Measurements from ENCODE around the gene KRTAP1-1.
"Not testable (repeated sequence)": the region's sequence is repeated elsewhere in the genome, so short reads cannot be mapped to it uniquely, and the experiment has no call there.

Gene KRTAP1-1

DNA sequence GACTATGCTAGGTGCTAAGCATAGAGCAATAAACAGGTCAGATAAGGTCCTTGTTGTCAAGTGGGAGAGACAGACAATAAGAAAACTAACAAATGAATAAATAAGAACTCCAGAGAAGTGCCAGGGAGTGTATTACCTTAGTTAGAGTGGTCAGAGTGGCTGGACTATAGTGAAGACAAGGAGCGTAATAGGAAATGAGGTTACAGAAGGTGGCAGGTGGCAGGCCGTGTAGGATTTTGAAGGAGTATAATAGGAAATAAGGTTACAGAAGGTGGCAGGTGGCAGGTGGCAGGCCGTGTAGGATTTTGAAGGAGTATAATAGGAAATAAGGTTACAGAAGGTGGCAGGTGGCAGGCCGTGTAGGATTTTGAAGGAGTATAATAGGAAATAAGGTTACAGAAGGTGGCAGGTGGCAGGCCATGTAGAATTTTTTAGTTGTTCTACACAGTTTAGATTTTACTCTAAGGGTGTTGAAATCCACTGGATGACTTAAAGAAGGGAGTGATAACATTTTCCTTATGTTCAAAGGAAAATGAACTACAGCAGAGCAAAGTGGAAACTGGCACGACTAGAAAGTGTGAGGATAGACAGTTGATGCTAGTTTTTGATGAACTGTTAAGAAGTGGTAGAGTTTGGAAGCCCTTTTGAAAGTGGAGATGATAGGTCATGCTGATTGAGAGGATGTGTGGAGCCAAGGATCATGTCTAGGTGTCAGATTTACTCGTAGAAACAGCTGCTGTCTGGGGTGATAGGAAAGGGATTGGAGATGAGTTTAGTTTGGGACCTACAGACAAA is 28.7 kb downstream of the KRTAP1-1 start:
- DNase-seq (ENCODE audit: low read depth): no peak

DNA sequence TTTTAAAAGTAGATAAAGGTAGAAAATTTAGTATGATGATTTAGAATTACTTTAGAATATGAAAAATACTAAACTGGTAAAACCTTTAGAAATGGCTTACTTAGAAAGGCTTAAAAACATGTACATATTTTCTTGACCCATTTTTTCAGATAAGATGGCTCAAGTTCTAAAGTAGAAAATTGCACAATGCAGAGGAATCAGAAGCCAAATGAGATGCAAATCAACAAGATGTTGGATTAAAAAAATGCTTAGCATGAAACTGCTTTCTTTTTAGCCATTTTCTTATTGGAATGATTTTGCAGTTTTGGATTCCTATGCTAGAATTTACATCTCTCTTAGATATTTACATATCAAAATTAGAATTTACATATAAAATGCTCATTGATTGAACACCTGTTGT is 30.8 kb downstream of the KRTAP1-1 start:
- no peak for DNase-seq (ENCODE audit: low read depth)

DNA sequence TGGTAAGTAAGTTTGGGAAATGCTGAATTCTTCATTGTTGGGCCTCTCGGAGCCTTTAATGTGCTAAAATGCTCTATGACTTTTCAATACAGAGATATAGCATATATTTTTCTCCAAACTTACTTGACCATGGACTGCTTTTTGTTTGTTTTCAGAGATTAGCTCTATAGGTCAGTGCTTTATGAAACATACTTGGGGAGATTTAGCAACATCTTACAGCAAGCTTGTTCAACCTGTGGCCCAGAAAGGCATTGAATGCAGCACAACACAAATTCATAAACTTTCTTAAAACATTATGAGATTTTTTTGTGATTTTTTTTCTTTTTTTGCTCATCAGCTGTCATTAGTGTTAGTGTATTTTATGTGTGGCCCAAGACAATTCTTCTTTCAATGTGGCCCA is 31.3 kb downstream of the KRTAP1-1 start:
- no peak for DNase-seq (ENCODE audit: low read depth)

- no peak for DNase-seq (ENCODE audit: low read depth)
Observed at GRCh38 chr17:41009301-41009760, 31.9 kb downstream of the KRTAP1-1 start.

GRCh38 chr17:41008811-41009210 is 32.4 kb downstream of the KRTAP1-1 start, which contains the start of gene KRTAP3-1:
Gene KRTAP3-1 (minus strand): TSS chr17:41009128. CDS start chr17:41009074, 54 bp downstream.
- DNase-seq (ENCODE audit: low read depth): no peak

DNA sequence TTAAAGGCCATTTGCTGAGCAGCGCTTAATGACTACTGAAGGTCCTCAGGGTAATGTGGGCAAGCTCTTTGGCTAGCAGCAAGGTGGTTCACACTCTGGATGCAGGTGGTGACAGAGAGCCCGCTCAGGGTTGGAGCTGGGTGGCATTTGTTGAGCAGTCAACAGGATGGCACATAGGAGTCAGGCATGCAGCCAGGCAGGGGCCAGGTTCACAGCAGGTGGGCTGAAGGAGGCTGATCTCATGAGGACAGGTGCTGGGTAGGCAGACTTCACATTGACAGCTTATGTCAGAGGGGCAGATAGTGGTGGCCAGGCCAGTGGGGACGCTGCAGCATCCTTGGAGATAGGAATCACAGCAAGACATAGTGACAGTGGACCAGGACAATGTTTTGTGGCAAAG is 36.9 kb downstream of the KRTAP1-1 start:
- no peak for DNase-seq (ENCODE audit: low read depth)

- DNase-seq (ENCODE audit: low read depth): no peak
Observed at GRCh38 chr17:41003926-41004325, 37.3 kb downstream of the KRTAP1-1 start.

DNA sequence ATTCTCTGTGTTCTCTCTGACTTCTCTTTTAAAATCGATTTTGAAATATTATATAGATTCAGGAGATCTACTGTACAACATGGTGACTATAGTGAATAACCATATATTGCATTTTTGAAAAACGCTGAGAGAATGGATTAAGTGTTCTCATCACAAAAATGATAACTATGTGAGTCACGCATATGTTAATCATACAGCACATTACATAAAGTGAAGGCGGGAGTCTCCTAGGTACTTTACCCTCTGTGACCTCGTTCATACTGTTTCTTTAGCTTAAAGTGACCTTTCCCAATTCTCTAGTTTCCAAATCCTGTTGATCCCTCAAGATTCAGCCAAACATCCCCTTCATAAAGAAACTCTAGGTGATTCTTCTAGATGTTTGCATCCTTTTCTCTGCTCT is 38.4 kb downstream of the KRTAP1-1 start:
- no peak for DNase-seq (ENCODE audit: low read depth)

DNA sequence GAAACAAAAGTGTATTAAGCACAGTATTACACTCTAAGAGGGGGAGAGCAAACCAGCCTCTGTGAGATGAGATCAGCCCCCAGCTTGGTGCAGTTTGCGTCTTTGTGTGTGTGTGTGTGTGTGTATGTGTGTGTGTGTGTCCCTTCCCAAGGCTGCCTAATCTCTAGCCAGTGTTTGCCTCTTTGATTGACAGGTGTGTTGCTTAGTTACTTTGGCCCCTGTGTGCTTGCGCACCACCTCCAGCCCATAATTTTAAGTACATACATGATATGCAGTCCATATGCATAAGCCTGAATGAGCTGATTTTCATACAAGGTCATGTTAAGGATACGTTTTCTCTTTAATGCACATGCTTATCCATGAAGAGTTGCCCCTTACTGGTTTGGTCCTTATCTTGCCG is 39.5 kb downstream of the KRTAP1-1 start:
- no peak for DNase-seq (ENCODE audit: low read depth)

- not testable (repeated sequence) for DNase-seq (ENCODE audit: low read depth)
Observed at GRCh38 chr17:40999563-40999962, 41.7 kb downstream of the KRTAP1-1 start, which contains the start of gene KRTAP3-2. Gene KRTAP3-2 (minus strand): TSS chr17:40999906. CDS start chr17:40999853, 53 bp downstream.

DNA sequence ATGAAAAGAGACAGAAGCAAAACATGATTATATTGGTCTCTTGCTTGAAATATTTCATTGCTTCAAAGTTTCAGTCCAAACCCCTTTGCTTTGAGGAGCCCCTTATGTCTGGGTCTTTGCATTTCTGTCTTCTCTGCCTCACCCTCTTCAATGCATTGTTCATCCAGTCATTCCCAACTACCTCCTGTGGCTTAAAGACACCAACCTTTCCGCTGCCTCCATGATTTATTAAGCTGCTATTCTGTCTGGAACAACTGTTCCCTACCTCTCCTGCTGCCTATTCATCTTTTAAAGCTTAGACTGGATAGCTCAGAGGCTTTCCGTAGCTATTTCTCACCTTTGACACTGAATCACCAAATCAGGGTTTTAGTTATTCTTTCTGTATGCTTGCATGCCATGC is 43.9 kb downstream of the KRTAP1-1 start:
- DNase-seq (ENCODE audit: low read depth): no peak

GRCh38 chr17:40996829-40997228 is 44.4 kb downstream of the KRTAP1-1 start:
- DNase-seq (ENCODE audit: low read depth): no peak

- no peak for DNase-seq (ENCODE audit: low read depth)
Observed at GRCh38 chr17:40995116-40995515, 46.1 kb downstream of the KRTAP1-1 start.

- no peak for DNase-seq (ENCODE audit: low read depth)
Observed at GRCh38 chr17:40993839-40994238, 47.4 kb downstream of the KRTAP1-1 start, which contains the start of gene KRTAP3-3. Gene KRTAP3-3 (minus strand): TSS chr17:40994164. CDS start chr17:40994097, 67 bp downstream.

DNA sequence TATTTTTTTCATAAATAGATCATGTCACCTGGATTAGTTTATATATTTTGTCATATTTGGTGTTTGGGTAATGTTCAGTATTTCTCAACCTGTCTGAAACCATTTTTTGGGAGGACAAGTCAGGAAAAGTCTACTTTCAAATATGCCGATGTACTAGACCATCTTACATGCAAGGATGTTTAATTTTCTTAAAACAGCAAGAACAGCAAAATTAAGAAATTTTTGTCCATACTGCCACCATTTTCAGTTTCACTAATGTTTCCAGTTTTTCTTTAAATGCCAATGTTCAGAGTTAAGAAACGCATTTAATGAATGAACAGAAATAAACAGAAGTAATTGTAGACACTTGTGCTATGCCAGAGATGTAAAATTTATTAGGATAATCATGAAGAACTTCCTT is 48.2 kb downstream of the KRTAP1-1 start:
- DNase-seq (ENCODE audit: low read depth): no peak

DNA sequence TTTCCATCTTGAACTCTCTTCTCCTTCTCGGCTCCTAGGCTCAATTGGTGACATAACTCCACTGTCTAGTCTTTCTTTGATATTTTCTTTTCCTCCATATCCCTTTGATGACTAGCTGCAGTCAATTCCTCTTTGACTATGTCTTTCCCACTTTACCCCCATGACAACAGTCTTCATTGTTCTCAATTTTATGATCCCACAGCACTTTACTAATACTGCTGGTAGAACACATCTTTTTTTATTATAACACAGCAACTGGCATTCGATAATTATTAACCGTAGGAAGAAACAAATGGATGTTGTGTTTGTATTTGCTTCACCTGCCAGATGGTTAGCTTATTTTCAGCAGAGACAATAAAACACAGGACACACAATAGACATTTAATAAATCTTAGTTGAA is 48.6 kb downstream of the KRTAP1-1 start:
- DNase-seq (ENCODE audit: low read depth): no peak

Data from stimulated activated CD8-positive, alpha-beta memory T cell treated with anti-CD3 and anti-CD28 coated beads, Interleukin-15, amount 100 ng/mL, for 1 hour (primary cell).